ENCODE results near the gene DNAJC1. TPM values are rescaled to one million over a fixed set of nuclear protein-coding genes. Genes with fewer than 3 reads are reported as not detected.

Gene DNAJC1
- total and polyA plus RNA-seq, 3 donors from 2014 or later, result 16.7 to 59.6 (median 59.0) TPM

DNA sequence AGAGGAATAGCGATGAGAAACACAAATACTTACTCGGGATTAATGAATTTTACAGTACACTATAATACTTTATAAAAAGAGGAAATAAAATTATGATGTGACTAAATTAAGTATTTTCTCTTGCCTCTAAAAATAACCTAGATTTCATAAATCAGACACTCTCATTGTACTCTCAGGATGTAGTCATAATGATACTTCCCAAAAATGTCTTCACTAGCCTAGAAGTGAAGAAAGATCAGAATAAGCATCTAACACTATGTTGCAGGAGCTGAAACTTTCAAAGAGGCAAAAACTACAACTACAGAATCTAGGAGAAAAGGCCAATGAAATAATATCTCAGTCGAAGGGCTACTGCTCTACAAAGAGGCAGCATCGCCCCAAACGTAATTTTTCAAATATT, 49.4 kb downstream of the DNAJC1 start:
- H3K27me3 ChIP-seq, result no peaks in the 10 kb centered on the region
- 54 to 65% methylated on average over 5 of the region's 5 CpGs for WGBS, 2 donors
- TF ChIP-seq POLR2A (IDR thresholded peaks at IDR 0.05), result no peak
- TF ChIP-seq, protein P1, sequence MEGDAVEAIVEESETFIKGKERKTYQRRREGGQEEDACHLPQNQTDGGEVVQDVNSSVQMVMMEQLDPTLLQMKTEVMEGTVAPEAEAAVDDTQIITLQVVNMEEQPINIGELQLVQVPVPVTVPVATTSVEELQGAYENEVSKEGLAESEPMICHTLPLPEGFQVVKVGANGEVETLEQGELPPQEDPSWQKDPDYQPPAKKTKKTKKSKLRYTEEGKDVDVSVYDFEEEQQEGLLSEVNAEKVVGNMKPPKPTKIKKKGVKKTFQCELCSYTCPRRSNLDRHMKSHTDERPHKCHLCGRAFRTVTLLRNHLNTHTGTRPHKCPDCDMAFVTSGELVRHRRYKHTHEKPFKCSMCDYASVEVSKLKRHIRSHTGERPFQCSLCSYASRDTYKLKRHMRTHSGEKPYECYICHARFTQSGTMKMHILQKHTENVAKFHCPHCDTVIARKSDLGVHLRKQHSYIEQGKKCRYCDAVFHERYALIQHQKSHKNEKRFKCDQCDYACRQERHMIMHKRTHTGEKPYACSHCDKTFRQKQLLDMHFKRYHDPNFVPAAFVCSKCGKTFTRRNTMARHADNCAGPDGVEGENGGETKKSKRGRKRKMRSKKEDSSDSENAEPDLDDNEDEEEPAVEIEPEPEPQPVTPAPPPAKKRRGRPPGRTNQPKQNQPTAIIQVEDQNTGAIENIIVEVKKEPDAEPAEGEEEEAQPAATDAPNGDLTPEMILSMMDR (IDR thresholded peaks at IDR 0.05), result no peak
- intact Hi-C loops (cut with DNase I; ENCODE audit: low total_unique reads), result no loop called here
- DNase-seq, result no peak
- H3K36me3 ChIP-seq (ENCODE audit: low read depth, missing control alignments), result no peaks in the 10 kb centered on the region
- H3K4me3 ChIP-seq, result no peak overlapping the region
- H3K9me3 ChIP-seq, result no peaks in the 10 kb centered on the region
- no peak overlapping the region for H3K27ac ChIP-seq
- H3K4me1 ChIP-seq, result no peaks in the 10 kb centered on the region

DNA sequence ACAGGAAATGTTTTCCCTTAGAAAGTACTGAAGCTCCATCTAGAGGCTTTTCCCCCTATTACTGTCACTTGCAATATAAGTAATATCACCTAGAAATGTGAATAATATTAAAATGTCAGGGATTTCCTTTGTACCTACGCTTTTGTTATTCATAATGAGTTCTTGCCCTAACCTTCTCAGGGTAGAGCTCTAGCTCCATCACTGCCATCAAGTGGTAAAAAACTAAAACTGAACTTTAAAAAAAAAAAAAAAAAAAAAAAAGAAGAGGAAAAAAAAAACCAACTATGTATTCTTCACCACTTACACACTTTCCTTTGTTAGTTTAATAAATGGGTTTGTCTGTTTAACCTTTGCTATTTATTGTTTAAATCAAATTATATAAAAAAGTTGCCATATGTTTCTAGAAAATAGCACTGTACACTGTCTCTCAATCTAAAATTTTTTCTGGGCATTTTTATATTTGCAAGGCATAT, 49.9 kb downstream of the DNAJC1 start:
- intact Hi-C loops (cut with DNase I; ENCODE audit: low total_unique reads), result no loop called here
- DNase-seq, result no peak
- WGBS, 2 donors, result 13 to 22% methylated on average over 1 of the region's 1 CpG

DNA sequence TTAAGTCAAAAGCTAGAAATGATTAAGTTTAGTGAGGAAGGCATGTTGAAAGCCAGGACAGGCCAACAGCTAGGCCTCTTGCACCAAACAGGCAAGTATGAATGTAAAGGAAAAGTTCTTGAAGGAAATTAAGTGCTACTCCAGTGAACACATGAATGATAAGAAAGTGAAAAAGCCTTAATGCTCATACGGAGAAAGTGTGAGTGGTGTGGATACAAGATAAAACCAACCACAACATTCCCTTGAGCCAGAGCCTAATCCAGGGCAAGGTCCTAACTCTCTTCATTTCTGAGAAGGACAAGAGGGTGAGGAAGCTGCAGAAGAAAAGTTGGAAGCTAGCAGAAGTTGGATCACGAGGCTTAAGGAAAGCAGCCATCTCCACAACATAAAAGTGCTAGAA, 53.0 kb downstream of the DNAJC1 start:
- 74 to 82% methylated on average over 2 of the region's 2 CpGs for WGBS, 2 donors
- Histone ChIP-seq H3K27me3 (no peaks in the 10 kb centered on the region), H3K4me1 (no peaks in the 10 kb centered on the region), H3K4me3 (no peak overlapping the region), H3K27ac (no peak overlapping the region), H3K36me3 (ENCODE audit: low read depth, missing control alignments) (no peaks in the 10 kb centered on the region), H3K9me3 (no peaks in the 10 kb centered on the region)
- no peak for TF ChIP-seq POLR2A (IDR thresholded peaks at IDR 0.05)
- TF ChIP-seq, protein P1 (IDR thresholded peaks at IDR 0.05), result no peak
- intact Hi-C loops (cut with DNase I; ENCODE audit: low total_unique reads), result no loop called here
- no peak for DNase-seq

More for the DNA sequence above, 49.9 kb downstream of the DNAJC1 start:
- H3K36me3 ChIP-seq (ENCODE audit: low read depth, missing control alignments), result no peaks in the 10 kb centered on the region
- TF ChIP-seq, protein P1 (IDR thresholded peaks at IDR 0.05), result peak in 1 of 3 experiments; percentile 32
- no peak for TF ChIP-seq POLR2A (IDR thresholded peaks at IDR 0.05)
- H3K27me3 ChIP-seq, result no peaks in the 10 kb centered on the region
- H3K4me1 ChIP-seq, result no peaks in the 10 kb centered on the region
- no peak overlapping the region for H3K27ac ChIP-seq
- no peaks in the 10 kb centered on the region for H3K9me3 ChIP-seq
- no peak overlapping the region for H3K4me3 ChIP-seq

DNA sequence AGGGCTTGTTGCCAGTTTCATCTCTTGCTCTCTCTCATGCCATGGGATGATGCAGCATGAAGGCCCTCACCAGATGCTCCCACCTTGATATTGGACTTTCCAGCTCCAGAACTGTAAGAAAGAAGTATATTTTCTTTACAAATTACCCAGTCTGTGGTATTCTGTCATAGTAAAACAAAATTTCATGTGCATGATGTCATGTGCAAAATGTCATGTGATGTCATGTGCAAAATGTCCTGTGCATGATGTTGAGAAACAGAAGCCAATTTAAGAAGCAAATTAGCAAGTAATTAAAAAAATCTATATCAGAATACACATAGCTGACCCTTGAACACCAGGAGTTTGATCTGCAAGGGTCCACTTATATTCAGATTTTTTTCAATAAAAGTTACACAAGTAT, 56.6 kb downstream of the DNAJC1 start:
- Histone ChIP-seq H3K4me3 (no peak overlapping the region), H3K4me1 (no peaks in the 10 kb centered on the region), H3K27me3 (no peaks in the 10 kb centered on the region), H3K36me3 (ENCODE audit: low read depth, missing control alignments) (no peaks in the 10 kb centered on the region), H3K9me3 (no peaks in the 10 kb centered on the region), H3K27ac (no peak overlapping the region)
- no peak for DNase-seq
- intact Hi-C loops (cut with DNase I; ENCODE audit: low total_unique reads), result no loop called here
- no peak for TF ChIP-seq POLR2A (IDR thresholded peaks at IDR 0.05)
- TF ChIP-seq, protein P1 (IDR thresholded peaks at IDR 0.05), result no peak

DNA sequence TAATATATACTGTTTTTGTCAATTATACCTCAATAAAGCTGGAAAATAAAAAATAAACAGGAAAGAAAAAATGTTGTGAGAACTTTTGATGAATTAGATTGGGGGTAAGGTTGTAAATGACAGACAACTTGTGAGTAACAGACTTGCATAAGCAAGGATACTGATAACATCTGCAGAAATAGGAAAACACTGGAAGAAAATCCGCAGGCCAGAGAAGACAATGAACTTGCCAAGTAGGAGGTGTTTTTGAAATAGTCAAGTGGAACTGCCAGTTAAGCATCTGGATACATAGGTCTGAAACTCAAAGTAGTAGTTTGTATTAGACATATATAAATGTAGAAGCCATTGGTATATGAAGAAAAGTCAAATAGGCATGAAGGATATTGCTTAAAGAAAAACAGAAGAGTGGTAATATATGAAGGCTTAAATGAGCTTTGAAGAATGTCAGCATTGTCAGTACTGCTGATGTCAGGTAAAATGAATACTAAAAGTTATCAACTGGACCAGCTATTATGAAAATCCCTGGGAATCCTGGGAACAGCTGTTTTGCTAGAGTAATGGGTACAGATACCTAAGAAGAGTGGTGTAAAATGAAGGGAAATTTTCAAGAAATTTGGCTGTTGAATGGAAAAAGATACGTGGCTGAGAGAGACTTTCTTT, 58.7 kb downstream of the DNAJC1 start:
- Histone ChIP-seq H3K27ac (no peak overlapping the region), H3K27me3 (no peaks in the 10 kb centered on the region), H3K36me3 (ENCODE audit: low read depth, missing control alignments) (no peaks in the 10 kb centered on the region), H3K4me3 (no peak overlapping the region), H3K9me3 (no peaks in the 10 kb centered on the region), H3K4me1 (no peaks in the 10 kb centered on the region)
- no peak for TF ChIP-seq POLR2A (IDR thresholded peaks at IDR 0.05)
- TF ChIP-seq, protein P1 (IDR thresholded peaks at IDR 0.05), result no peak
- intact Hi-C loops (cut with DNase I; ENCODE audit: low total_unique reads), result no loop called here
- no peak for DNase-seq
- 64 to 67% methylated on average over 2 of the region's 2 CpGs for WGBS, 2 donors
